Retinal pigment epithelial cell (primary cell): ENCODE data around the gene PTPN3.
"Not testable (repeated sequence)": the region's sequence is repeated elsewhere in the genome, so short reads cannot be mapped to it uniquely, and the experiment has no call there.

Experiments used
- DNase-seq: peaks from one replicate; pipeline ENCODE4 v3.0.0-alpha.2; 2010; ENCODE audit warnings: low read depth
- H3K4me3 ChIP-seq: 2 replicates; pipeline ENCODE4 v1.5.1; 2011; ENCODE audit warnings: mild to moderate bottlenecking, low read length, control low read depth, moderate library complexity
- CTCF ChIP-seq: conservative IDR thresholded peaks from 2 replicates; pipeline ENCODE4 v1.5.1; 2011; ENCODE audit warnings: low read depth, low read length, control low read depth, inconsistent platforms

The PTPN3 gene

DNA sequence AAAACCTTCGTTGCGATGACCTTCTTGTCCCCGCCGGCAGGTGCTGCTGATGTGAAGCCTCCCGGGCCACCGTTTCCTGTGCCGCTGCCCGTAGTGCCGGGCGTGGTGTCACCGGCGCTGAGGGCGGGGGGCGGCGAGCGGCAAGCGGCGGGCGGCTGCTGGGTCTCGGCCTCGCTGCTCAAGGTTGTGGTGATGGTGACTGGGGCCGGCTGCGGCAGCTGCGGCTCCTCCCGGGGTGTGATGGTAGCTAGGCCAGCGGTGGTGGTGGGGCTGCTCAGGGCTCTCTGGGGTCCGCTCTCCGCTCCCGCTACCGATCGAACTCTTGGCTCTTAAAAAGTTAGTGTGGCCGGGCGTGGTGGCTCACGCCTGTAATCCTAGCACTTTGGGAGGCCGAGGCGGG is 36.0 kb upstream of the PTPN3 start:
- DNase-seq = no peak
- no peak for TF ChIP-seq CTCF
- no peak overlapping the region for H3K4me3 ChIP-seq

GRCh38 chr9:109532652-109533051 is 34.5 kb upstream of the PTPN3 start:
- not testable (repeated sequence) for H3K4me3 ChIP-seq, DNase-seq

DNA sequence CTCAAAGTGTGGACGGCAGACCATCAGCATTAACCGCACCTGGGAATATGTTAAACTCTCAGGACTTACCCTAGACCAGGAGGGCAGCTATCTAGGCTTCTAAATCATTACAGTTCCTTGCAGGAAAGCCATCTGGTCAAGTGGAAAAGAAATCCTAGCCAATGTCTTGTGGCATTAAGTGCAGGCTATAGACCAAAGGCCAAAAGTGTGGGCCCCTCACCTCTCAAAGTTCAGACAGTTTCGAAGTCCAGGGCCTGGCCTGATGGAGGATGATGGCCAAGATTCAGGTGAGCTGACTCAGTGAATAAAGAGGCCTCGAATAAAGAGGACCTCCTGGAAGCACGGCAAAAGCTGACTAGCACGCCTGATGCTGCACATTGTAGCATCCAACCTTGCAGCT is 24.0 kb upstream of the PTPN3 start:
- no peak for DNase-seq
- no peak overlapping the region for H3K4me3 ChIP-seq
- no peak for TF ChIP-seq CTCF

DNA sequence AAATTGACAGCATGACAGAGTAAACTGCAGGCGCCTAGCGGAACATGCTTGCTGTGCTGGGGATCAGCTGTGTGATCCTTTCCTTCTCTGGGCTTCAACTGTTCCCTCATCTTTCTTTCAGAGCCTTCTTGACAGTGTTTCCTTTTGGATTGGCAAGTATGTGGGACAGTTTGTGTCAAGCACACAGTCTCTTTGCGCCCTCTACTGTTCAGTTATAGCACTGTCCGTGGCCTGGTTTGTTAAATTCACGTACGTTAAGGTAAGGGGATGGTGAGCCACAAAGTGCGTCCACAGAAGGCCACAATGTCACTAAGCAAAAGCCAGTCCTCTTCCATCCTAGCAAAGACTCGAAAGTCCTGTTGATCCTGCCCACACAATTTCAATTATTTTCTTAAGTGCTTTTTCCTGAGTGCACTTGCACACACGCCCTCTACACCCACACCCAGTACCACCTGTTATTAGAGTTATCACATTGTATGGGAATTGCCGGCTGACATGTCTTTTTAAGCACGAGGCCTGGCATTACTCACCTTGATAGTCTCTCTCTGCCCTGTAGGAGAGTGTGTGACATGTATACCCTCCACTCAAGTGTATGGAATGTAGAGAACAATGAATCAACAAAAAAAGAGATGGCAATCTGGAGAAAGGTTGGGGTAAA is 22.5 kb upstream of the PTPN3 start:
- no peak overlapping the region for H3K4me3 ChIP-seq
- no peak for DNase-seq
- peak; percentile 97 for TF ChIP-seq CTCF

DNA sequence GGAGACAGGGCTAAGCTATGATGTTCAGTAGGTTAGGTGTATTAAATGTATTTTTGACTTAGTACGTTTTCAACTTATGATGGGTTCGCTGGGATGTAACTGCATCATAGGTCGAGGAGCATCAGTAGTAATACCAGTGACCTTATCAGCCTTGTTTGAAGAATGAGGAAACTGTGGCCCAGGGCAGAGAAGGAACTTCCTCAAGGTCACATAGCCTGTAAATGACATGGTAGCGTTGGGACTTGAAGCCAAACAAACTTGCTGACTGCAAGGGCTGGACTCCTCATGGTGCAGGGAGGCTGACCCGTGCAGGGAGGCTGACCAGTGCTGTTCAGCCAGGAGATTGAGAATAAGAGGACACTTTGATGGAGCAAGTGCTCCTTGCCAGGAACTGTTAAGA is 21.3 kb upstream of the PTPN3 start:
- DNase-seq = no peak
- no peak overlapping the region for H3K4me3 ChIP-seq
- TF ChIP-seq CTCF = no peak

GRCh38 chr9:109518621-109519335 is 20.7 kb upstream of the PTPN3 start:
- TF ChIP-seq CTCF = no peak
- DNase-seq = no peak
- H3K4me3 ChIP-seq = no peak overlapping the region

- TF ChIP-seq CTCF = no peak
- H3K4me3 ChIP-seq = no peak overlapping the region
- DNase-seq = no peak
Measured at GRCh38 chr9:109517901-109518377, 19.8 kb upstream of the PTPN3 start.
